ENCODE measurements around the gene COTL1. TPM values are rescaled to one million over a fixed set of nuclear protein-coding genes. Genes with fewer than 3 reads are reported as not detected.

COTL1 gene
- polyA plus RNA-seq, 2 of the 4 experiments (the other 2 are of a cell fraction) = 89.7 to 372 TPM

GRCh38 chr16:84630009-84630408, 12.1 kb upstream of the COTL1 start:
- DNase-seq (ENCODE audit: low read depth in 1 of 2, low spot score in 1 of 2) (no peak), FAIRE-seq (no peak), ATAC-seq (no peak)
- Histone ChIP-seq H3K4me3 (no peak overlapping the region), H3K27ac (no peak overlapping the region), H3K4me2 (no peak overlapping the region), H3K9me3 (no peaks in the 10 kb centered on the region), H3K4me1 (no peaks in the 10 kb centered on the region)
- 84% methylated on average over 5 of the region's 5 CpGs for WGBS (ENCODE audit: missing lambda C conversion rate)
- CTCF ChIA-PET = interaction anchor here (0.5 to 1.1 kb wide), 4 partner anchors 43 to 265 kb away, joined by 3 to 5 read pairs (median 3); no protein-coding TSS in a partner anchor
- TF ChIP-seq ZNF302 (CRISPR knock-in tag; IDR thresholded peaks at IDR 0.05) = no peak
- TF ChIP-seq ZC3H11A (IDR thresholded peaks at IDR 0.05) = peak; percentile 81
- POLR2A ChIA-PET = no interaction called here

DNA sequence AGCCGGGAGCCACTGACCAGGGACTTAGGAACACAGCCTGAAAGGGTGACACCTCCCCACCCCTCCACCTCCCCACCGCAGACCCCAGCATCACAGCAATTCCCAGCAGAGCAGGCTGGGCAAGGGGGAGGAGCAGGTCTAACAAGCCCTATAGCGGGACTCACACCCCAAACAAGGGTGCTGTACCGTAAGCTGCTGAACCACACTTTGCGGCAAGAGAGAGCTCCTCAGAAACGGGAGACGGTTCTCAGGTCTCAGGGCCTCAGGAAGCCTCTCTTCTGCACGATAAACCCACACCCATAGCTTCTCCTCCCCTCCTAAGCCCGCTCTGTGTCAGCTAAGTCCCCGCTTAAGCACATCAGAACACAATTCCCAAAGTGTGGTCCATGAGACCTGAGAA, 11.7 kb upstream of the COTL1 start:
- FAIRE-seq (no peak), ATAC-seq (peak in 1 of 2 experiments; percentile 22; a peak in 2 of 6 replicates), DNase-seq (ENCODE audit: low read depth in 1 of 2, low spot score in 1 of 2) (no peak)
- CTCF ChIA-PET = interaction anchor here (0.5 to 3.5 kb wide), 6 partner anchors 43 to 265 kb away, joined by 3 to 14 read pairs (median 3); no protein-coding TSS in a partner anchor
- H3K9me3 ChIP-seq = no peaks in the 10 kb centered on the region
- no peak overlapping the region for H3K4me3 ChIP-seq
- no peak overlapping the region for H3K27ac ChIP-seq
- POLR2A ChIA-PET = no interaction called here
- no peak overlapping the region for H3K4me2 ChIP-seq
- H3K4me1 ChIP-seq = no peaks in the 10 kb centered on the region
- no peak for TF ChIP-seq HMGXB4 (CRISPR knock-in tag; IDR thresholded peaks at IDR 0.05; ENCODE audit: borderline replicate concordance)
- no peak for TF ChIP-seq CHD2 (IDR thresholded peaks at IDR 0.05; ENCODE audit: low read length, partially characterized antibody)
- TF ChIP-seq EP300 (IDR thresholded peaks at IDR 0.05) = no peak
- TF ChIP-seq NR3C1 (IDR thresholded peaks at IDR 0.05) = no peak
- no peak for TF ChIP-seq TP53 (CRISPR knock-in tag; IDR thresholded peaks at IDR 0.05)
- TF ChIP-seq HEYL (CRISPR knock-in tag; IDR thresholded peaks at IDR 0.05) = no peak
- no peak for TF ChIP-seq PHF8 (IDR thresholded peaks at IDR 0.05; ENCODE audit: borderline replicate concordance, low read depth)
- TF ChIP-seq NFE2L2 (conservative IDR thresholded peaks at IDR 0.05; ENCODE audit: low read length) = no peak
- no peak for TF ChIP-seq POLR2AphosphoS2 (conservative IDR thresholded peaks at IDR 0.05; ENCODE audit: low read length)
- TF ChIP-seq, protein P1, sequence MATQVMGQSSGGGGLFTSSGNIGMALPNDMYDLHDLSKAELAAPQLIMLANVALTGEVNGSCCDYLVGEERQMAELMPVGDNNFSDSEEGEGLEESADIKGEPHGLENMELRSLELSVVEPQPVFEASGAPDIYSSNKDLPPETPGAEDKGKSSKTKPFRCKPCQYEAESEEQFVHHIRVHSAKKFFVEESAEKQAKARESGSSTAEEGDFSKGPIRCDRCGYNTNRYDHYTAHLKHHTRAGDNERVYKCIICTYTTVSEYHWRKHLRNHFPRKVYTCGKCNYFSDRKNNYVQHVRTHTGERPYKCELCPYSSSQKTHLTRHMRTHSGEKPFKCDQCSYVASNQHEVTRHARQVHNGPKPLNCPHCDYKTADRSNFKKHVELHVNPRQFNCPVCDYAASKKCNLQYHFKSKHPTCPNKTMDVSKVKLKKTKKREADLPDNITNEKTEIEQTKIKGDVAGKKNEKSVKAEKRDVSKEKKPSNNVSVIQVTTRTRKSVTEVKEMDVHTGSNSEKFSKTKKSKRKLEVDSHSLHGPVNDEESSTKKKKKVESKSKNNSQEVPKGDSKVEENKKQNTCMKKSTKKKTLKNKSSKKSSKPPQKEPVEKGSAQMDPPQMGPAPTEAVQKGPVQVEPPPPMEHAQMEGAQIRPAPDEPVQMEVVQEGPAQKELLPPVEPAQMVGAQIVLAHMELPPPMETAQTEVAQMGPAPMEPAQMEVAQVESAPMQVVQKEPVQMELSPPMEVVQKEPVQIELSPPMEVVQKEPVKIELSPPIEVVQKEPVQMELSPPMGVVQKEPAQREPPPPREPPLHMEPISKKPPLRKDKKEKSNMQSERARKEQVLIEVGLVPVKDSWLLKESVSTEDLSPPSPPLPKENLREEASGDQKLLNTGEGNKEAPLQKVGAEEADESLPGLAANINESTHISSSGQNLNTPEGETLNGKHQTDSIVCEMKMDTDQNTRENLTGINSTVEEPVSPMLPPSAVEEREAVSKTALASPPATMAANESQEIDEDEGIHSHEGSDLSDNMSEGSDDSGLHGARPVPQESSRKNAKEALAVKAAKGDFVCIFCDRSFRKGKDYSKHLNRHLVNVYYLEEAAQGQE (IDR thresholded peaks at IDR 0.05) = no peak
- WGBS (ENCODE audit: missing lambda C conversion rate) = 88% methylated on average over 10 of the region's 10 CpGs

DNA sequence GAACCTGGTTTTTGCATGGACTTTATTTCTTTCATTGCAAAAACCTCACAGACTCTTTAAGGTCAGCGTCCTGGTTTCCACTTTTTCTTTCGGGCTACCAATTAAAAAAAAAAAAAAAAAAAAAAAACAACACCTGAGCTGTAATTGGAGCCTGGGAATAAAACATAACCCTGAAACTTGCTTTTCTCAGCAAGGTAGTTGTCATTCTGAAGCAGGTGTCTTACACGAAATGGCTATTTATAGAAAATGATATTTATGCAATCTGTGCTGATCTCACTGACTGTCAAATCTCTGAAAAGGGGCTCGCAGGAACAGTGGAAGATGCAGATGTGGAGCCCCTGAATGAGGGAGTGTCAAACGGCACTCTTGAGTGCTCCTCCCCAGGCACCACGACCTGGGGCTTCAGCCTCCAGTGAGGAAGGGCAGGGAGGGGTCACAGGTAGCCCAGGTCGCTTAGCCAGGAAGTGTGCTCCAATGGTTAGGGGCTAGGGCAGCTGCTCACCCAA, 10.4 kb upstream of the COTL1 start:
- POLR2A ChIA-PET = no interaction called here
- H3K4me3 ChIP-seq = no peak overlapping the region
- CTCF ChIA-PET = interaction anchor here (1.1 to 3.5 kb wide), 5 partner anchors 10 to 393 kb away, joined by 3 to 18 read pairs (median 6); no protein-coding TSS in a partner anchor
- H3K9me3 ChIP-seq = no peaks in the 10 kb centered on the region
- no peak for ATAC-seq
- H3K4me1 ChIP-seq = no peaks in the 10 kb centered on the region
- TF ChIP-seq RCOR1 (IDR thresholded peaks at IDR 0.05; ENCODE audit: low read depth, low read length) (no peak), FOSB (CRISPR knock-in tag; IDR thresholded peaks at IDR 0.05) (no peak)
- 49% methylated on average over 7 of the region's 7 CpGs for WGBS (ENCODE audit: missing lambda C conversion rate)
- no peak overlapping the region for H3K27ac ChIP-seq
- DNase-seq (ENCODE audit: low read depth in 1 of 2, low spot score in 1 of 2) = no peak
- H3K4me2 ChIP-seq = no peak overlapping the region
- no peak for FAIRE-seq

GRCh38 chr16:84625556-84625955, 7.7 kb upstream of the COTL1 start:
- CTCF ChIA-PET = interaction anchor here (1.0 kb wide), 1 partner anchor 21 kb away, joined by 3 read pairs; no protein-coding TSS in a partner anchor
- no peak for ATAC-seq
- H3K4me3 ChIP-seq = no peak overlapping the region
- no peak overlapping the region for H3K27ac ChIP-seq
- WGBS (ENCODE audit: missing lambda C conversion rate) = 89% methylated on average over 6 of the region's 6 CpGs
- no peak for FAIRE-seq
- H3K9me3 ChIP-seq = no peaks in the 10 kb centered on the region
- peaks cover 7% of the 10 kb centered on the region for H3K4me1 ChIP-seq
- POLR2A ChIA-PET = no interaction called here
- no peak overlapping the region for H3K4me2 ChIP-seq
- DNase-seq (ENCODE audit: low read depth in 1 of 2, low spot score in 1 of 2) = no peak
- TF ChIP-seq, protein P2, sequence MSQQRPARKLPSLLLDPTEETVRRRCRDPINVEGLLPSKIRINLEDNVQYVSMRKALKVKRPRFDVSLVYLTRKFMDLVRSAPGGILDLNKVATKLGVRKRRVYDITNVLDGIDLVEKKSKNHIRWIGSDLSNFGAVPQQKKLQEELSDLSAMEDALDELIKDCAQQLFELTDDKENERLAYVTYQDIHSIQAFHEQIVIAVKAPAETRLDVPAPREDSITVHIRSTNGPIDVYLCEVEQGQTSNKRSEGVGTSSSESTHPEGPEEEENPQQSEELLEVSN (IDR thresholded peaks at IDR 0.05; ENCODE audit: borderline replicate concordance, low read depth) = no peak
- TF ChIP-seq SMC3 (IDR thresholded peaks at IDR 0.05) (no peak), HOXB13 (CRISPR knock-in tag; IDR thresholded peaks at IDR 0.05; ENCODE audit: low read depth) (no peak), CTCF (IDR thresholded peaks at IDR 0.05) (no peak), BCL3 (IDR thresholded peaks at IDR 0.05) (no peak), HOXA7 (CRISPR knock-in tag; IDR thresholded peaks at IDR 0.05) (no peak), TP53 (CRISPR knock-in tag; IDR thresholded peaks at IDR 0.05) (no peak), MAZ (IDR thresholded peaks at IDR 0.05; ENCODE audit: borderline replicate concordance, low read depth, low read length) (no peak)

Measured in A549 (cell line).